ENCODE data around the gene LHFPL3.

GRCh38 chr7:104627516-104627915 is 299.1 kb downstream of the LHFPL3 start:
- TF ChIP-seq, protein P1, sequence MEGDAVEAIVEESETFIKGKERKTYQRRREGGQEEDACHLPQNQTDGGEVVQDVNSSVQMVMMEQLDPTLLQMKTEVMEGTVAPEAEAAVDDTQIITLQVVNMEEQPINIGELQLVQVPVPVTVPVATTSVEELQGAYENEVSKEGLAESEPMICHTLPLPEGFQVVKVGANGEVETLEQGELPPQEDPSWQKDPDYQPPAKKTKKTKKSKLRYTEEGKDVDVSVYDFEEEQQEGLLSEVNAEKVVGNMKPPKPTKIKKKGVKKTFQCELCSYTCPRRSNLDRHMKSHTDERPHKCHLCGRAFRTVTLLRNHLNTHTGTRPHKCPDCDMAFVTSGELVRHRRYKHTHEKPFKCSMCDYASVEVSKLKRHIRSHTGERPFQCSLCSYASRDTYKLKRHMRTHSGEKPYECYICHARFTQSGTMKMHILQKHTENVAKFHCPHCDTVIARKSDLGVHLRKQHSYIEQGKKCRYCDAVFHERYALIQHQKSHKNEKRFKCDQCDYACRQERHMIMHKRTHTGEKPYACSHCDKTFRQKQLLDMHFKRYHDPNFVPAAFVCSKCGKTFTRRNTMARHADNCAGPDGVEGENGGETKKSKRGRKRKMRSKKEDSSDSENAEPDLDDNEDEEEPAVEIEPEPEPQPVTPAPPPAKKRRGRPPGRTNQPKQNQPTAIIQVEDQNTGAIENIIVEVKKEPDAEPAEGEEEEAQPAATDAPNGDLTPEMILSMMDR (IDR thresholded peaks at IDR 0.05; ENCODE audit: low read depth, low read length) = no peak
- no peak for TF ChIP-seq POLR2A (IDR thresholded peaks at IDR 0.05; ENCODE audit: extremely low read depth, insufficient read length)
